Activated T-cell treated with anti-CD3 and anti-CD28 coated beads, Interleukin-2, amount 50 U/mL, for 72 hours (primary cell): ENCODE results near the gene UPP1. TPM values are rescaled to one million over a fixed set of nuclear protein-coding genes. Genes with fewer than 3 reads are reported as not detected.
"Not testable (repeated sequence)": the region's sequence is repeated elsewhere in the genome, so short reads cannot be mapped to it uniquely, and the experiment has no call there.

Experiments used
- ATAC-seq, 2 donors: fragments of 150-1000 bp; cut with Tn5 transposase; replicated peaks in 1 of 2; 2 replicates each; pipeline ENCODE4 v1.10.0; 2021; ENCODE audit warnings: moderate library complexity in 2 of 2, mild to moderate bottlenecking in 1 of 2
- DNase-seq, 2 donors: peaks; one replicate each; pipeline ENCODE4 v3.0.0; 2021 to 2022; ENCODE audit warnings: mixed read lengths in 1 of 2
- H3K27ac Mint-ChIP-seq: one replicate; pipeline ENCODE4 v1.8.0; 2022; ENCODE audit warnings: mild to moderate bottlenecking, moderate library complexity, mixed read lengths
- H3K27me3 Mint-ChIP-seq: one replicate; pipeline ENCODE4 v1.8.0; 2022; ENCODE audit warnings: low read depth, mixed read lengths
- H3K36me3 Mint-ChIP-seq, 2 donors: one replicate each; pipeline ENCODE4 v1.8.0; 2022; ENCODE audit warnings: mixed read lengths in 2 of 2, mild to moderate bottlenecking in 1 of 2; ENCODE audit not compliant: insufficient read depth in 2 of 2
- H3K4me1 Mint-ChIP-seq: one replicate; pipeline ENCODE4 v1.8.0; 2022; ENCODE audit warnings: low read depth, mixed read lengths
- H3K4me3 Mint-ChIP-seq, 2 donors: one replicate each; pipeline ENCODE4 v1.8.0; 2022; ENCODE audit warnings: mild to moderate bottlenecking in 2 of 2, mixed read lengths in 2 of 2, moderate library complexity in 2 of 2
- H3K9me3 Mint-ChIP-seq, 2 donors: one replicate each; pipeline ENCODE4 v1.8.0; 2022; ENCODE audit warnings: mixed read lengths in 2 of 2
- total RNA-seq, 2 donors: library from RNA; stranded (reverse); gene quantifications; one replicate each; pipeline ENCODE4 v1.2.3, GENCODE V29; 2022

Gene UPP1
- total RNA-seq, 2 donors from 2014 or later = 92.2 to 122 TPM

DNA sequence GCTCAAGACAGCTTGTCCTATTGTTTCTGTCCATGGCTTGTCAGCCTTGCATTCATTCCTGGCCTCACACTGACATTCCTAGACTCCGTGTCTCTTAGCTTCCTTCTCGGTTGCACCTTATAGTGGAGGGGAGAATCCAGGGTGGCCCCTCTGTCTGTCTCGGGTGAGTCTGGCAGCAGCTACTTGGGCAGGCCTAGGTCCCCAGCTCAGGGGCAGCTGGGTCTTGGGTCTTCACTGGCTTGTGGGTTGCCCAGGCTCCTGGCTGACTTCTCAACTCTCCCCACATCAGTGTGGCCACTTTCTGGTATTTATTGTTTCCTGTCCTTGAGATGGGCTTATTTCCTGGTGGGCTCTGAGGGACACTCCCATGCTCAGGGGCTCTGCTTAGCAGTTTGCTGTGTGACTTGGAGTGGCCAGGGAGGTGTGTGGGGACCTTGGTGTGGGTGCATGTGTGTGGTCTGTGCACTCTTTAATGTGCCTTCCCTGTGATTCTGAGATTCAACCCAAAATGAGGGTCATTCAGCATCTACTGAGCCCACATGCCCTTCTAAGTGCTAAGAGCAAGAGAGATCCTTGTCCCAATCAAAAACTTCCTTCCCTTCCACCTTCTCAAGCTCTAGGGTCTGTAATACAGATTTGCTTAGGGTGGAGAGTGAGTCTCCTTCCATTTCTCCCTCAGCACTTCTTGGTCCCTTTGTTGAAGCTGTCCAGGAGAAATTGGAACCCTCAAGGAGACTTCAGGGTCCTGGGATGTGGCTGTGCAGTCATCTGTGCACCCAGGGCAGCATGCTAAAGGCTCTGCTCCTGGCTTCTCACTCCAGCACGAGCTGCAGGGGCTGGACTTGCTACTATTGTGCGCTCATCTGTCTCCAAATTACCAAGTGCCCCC lies 20.1 kb downstream of the UPP1 start:
- no peak for DNase-seq
- Mint-ChIP-seq H3K27me3 (no peaks in the 10 kb centered on the region), H3K9me3 (no peaks in the 10 kb centered on the region), H3K36me3 (peaks cover 5 to 15% of the 10 kb centered on the region in 2 donors), H3K4me3 (no peak overlapping the region), H3K4me1 (peaks cover 11% of the 10 kb centered on the region), H3K27ac (peak overlapping the region; percentile 20)
- ATAC-seq = peak; percentile 4 to 10

DNA sequence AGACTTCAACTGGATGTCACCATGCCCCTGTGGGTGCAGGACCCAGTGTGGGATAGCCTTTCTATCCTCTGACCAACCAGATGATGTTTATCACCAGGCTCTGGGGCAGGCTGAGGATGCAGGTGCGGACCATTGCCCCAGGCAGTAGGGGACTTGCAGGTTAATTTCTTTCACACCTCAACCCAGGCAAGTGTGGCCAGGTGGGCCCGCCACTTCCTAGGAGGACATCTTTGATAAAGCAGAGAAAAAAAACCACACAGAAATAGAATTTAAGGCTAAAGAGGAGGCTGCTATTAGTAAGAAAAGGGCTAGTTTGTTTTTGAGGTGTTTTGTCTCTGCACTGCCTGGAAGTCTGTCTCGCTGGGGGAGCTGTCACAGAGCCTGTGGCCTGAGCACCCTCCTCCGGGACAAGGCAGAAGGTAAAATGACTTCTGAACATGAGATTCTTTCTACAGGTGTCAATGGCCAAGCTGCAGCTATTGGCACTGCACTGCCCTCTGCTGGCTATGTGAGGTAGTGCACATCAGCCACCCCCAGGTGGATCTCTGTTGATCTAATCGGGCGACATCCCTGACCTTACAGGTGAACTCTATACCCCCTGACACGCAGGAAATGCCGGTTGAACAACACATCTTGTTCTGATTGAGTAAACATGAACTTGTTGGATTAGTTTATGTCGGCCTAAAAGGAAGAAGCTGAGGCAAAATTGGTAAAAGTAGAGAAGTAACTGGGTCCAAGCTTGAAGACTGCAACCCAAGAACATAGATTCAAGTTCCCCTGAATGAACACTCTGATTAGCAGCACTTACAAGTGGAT lies 21.0 kb downstream of the UPP1 start:
- Mint-ChIP-seq H3K27me3 (no peaks in the 10 kb centered on the region), H3K4me1 (peaks cover 11% of the 10 kb centered on the region), H3K27ac (peak overlapping the region; percentile 20), H3K4me3 (no peak overlapping the region), H3K9me3 (no peaks in the 10 kb centered on the region), H3K36me3 (peaks cover 3 to 9% of the 10 kb centered on the region in 2 donors)
- DNase-seq (peak; percentile 83 to 90), ATAC-seq (peak; percentile 81 to 84)

- Mint-ChIP-seq H3K27ac (no peak overlapping the region), H3K9me3 (no peaks in the 10 kb centered on the region), H3K4me1 (peaks cover 11% of the 10 kb centered on the region), H3K36me3 (peaks cover 3 to 8% of the 10 kb centered on the region in 2 donors), H3K4me3 (no peak overlapping the region), H3K27me3 (no peaks in the 10 kb centered on the region)
- DNase-seq = no peak
- no peak for ATAC-seq
These were observed 21.8 kb downstream of the UPP1 start for GRCh38 chr7:48110868-48111267.

DNA sequence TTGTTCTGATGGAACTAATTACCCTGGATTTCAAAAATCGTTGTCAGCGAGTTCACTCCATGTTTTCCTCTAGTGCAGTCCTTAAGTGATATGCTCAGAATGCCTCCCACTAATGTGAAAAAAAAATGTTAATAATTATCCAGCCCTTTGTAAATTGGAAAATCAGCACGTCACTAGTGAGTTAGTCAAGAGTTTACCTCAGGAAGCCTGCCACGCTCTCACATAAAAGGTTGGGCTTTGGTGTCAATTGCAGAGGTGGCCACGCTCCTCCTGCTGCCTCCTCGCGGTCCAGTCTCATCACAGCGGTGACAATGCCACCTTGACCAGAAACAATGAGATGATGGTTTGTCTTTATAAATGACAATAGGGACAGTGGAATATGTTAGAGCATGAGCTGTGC lies 22.5 kb downstream of the UPP1 start:
- H3K9me3 Mint-ChIP-seq = no peaks in the 10 kb centered on the region
- DNase-seq = no peak
- peaks cover 11% of the 10 kb centered on the region for H3K4me1 Mint-ChIP-seq
- no peak overlapping the region for H3K4me3 Mint-ChIP-seq
- no peak for ATAC-seq
- H3K27ac Mint-ChIP-seq = no peak overlapping the region
- H3K36me3 Mint-ChIP-seq = peaks cover under 1 to 7% of the 10 kb centered on the region in 2 donors
- no peaks in the 10 kb centered on the region for H3K27me3 Mint-ChIP-seq

DNA sequence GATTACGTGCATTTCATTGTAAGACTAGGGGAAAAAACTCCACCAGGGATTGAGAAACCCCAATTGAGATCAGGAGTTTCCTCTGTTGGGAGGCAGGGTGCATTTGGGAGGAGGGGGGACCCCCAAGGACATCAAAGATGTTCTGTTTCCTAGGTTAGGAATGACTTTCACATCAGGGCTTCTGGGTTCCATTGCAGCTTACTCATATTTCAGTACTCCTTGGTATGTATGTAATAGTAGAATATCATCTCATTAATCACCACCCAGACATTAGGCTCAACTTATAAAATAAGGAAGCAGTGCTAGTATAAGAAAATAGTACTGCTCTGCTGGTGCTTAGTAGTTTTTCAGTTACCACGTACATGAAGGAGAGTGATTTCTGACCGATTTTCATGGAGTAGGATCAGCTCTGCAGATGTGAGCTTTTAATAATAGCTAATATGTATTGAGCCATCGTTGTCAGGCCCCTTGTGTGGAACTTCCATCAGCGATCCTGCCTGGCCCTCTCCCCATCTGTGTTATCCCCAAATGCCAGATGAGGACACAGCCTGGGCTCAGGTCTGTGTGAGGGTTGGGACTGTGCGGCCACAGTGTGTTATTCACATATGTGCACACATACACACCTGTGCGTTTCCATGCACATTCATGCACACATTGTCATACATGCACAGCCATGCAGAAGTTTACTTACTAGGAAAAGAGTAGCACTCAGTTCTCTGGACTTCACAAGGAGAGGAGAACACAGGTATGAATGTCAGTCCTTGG lies 23.5 kb downstream of the UPP1 start:
- Mint-ChIP-seq H3K4me3 (no peak overlapping the region), H3K27ac (no peak overlapping the region), H3K36me3 (peaks cover 0 to 3% of the 10 kb centered on the region in 2 donors), H3K9me3 (no peaks in the 10 kb centered on the region), H3K27me3 (no peaks in the 10 kb centered on the region), H3K4me1 (peaks cover 11% of the 10 kb centered on the region)
- ATAC-seq (no peak), DNase-seq (no peak)

GRCh38 chr7:48113275-48113674 lies 24.2 kb downstream of the UPP1 start:
- H3K27me3 Mint-ChIP-seq = no peaks in the 10 kb centered on the region

DNA sequence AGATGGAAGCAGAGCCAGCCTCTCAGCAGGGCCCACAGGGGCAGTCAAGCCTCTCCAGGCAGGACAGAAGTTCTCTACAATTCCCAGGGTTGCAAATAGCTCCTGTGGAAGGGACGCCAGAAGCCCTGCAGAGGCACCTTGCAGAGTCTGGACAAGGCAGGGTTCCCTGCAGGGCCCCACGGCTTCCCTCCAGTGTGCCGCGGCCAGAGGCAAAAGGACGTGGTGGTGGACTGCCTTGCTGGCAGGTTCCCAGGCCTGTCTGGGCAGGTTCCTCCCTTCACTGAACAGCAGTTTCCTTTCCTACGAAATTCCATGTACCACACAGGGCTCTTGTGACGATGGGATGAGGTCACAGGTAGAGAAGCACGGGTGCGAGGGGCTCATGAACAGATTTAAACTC lies 25.1 kb downstream of the UPP1 start:
- H3K27ac Mint-ChIP-seq = no peak overlapping the region
- no peak for ATAC-seq
- no peaks in the 10 kb centered on the region for H3K36me3 Mint-ChIP-seq
- no peaks in the 10 kb centered on the region for H3K9me3 Mint-ChIP-seq
- H3K4me3 Mint-ChIP-seq = no peak overlapping the region
- H3K27me3 Mint-ChIP-seq = no peaks in the 10 kb centered on the region
- peaks cover 11% of the 10 kb centered on the region for H3K4me1 Mint-ChIP-seq
- DNase-seq = no peak

More at GRCh38 chr7:48113275-48113674, 24.2 kb downstream of the UPP1 start:
- no peaks in the 10 kb centered on the region for H3K9me3 Mint-ChIP-seq
- peaks cover 11% of the 10 kb centered on the region for H3K4me1 Mint-ChIP-seq
- no peaks in the 10 kb centered on the region for H3K36me3 Mint-ChIP-seq
- ATAC-seq (no peak), DNase-seq (no peak)
- H3K27ac Mint-ChIP-seq = no peak overlapping the region
- H3K4me3 Mint-ChIP-seq = no peak overlapping the region

DNA sequence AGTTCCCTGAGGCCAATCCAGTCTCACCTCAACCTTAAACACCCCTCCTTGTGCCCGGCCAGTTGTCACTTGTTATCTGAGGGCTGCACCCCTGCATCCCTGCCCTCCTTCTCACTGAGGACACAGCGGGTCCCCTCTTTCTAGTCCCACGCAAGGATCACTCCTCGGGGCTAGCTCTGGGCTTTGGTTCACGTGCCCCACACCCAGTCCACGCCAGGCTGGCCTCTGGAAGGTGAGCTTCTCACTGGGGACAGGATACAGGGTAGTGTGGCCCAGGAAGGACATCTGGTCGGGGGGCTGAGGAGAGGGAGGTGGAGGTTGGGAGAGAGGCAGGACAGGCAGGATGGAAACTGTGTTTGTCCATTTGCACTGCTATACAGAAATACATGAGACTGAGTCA lies 25.5 kb downstream of the UPP1 start:
- Mint-ChIP-seq H3K27ac (no peak overlapping the region), H3K36me3 (no peaks in the 10 kb centered on the region), H3K4me3 (no peak overlapping the region), H3K4me1 (peaks cover 10% of the 10 kb centered on the region), H3K9me3 (no peaks in the 10 kb centered on the region), H3K27me3 (no peaks in the 10 kb centered on the region)
- DNase-seq = no peak
- ATAC-seq = no peak

- no peak overlapping the region for H3K27ac Mint-ChIP-seq
- H3K4me1 Mint-ChIP-seq = no peaks in the 10 kb centered on the region
- H3K4me3 Mint-ChIP-seq = no peak overlapping the region
- DNase-seq = no peak
- no peaks in the 10 kb centered on the region for H3K9me3 Mint-ChIP-seq
- no peaks in the 10 kb centered on the region for H3K36me3 Mint-ChIP-seq
- H3K27me3 Mint-ChIP-seq = no peaks in the 10 kb centered on the region
- no peak for ATAC-seq
These were observed 27.0 kb downstream of the UPP1 start for GRCh38 chr7:48116043-48116442.

DNA sequence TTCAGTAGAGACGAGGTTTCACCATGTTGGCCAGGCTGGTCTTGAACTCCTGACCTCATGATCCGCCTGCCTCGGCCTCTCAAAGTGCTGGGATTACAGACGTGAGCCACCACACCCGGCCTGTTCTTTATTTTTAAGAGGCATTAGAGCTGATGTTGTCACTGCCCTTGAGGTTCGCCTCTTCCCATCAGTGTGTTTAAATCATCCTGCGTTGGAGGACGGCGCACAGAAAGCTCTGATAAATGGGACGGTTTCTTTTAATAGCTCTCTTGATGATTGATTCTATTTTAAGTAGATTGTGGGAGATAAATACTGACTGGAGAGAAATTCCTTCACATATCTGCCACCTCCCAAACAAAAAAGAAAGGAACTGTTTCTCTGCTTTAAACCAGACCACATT lies 29.0 kb downstream of the UPP1 start:
- H3K36me3 Mint-ChIP-seq = no peaks in the 10 kb centered on the region
- no peak overlapping the region for H3K27ac Mint-ChIP-seq
- DNase-seq = no peak
- no peak overlapping the region for H3K4me3 Mint-ChIP-seq
- no peaks in the 10 kb centered on the region for H3K4me1 Mint-ChIP-seq
- ATAC-seq = no peak
- H3K27me3 Mint-ChIP-seq = peaks cover 6% of the 10 kb centered on the region
- no peaks in the 10 kb centered on the region for H3K9me3 Mint-ChIP-seq

DNA sequence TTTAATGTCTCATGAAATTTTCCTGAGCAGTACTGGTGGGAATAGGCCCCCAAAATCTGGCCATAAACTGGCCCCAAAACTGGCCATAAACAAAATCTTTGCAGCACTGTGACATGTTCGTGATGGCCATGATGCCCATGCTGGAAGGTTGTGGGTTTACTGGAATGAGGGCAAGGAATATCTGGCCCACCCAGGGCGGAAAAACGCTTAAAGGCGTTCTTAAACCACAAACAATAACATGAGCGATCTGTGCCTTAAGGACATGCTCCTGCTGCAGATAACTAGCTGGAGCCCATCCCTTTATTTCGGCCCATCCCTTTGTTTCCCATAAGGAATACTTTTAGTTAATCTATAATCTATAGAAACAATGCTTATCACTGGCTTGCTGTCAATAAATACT lies 31.5 kb downstream of the UPP1 start:
- H3K27ac Mint-ChIP-seq, H3K9me3 Mint-ChIP-seq, ATAC-seq, H3K36me3 Mint-ChIP-seq, DNase-seq, H3K4me3 Mint-ChIP-seq, H3K4me1 Mint-ChIP-seq, H3K27me3 Mint-ChIP-seq: not testable (repeated sequence)

DNA sequence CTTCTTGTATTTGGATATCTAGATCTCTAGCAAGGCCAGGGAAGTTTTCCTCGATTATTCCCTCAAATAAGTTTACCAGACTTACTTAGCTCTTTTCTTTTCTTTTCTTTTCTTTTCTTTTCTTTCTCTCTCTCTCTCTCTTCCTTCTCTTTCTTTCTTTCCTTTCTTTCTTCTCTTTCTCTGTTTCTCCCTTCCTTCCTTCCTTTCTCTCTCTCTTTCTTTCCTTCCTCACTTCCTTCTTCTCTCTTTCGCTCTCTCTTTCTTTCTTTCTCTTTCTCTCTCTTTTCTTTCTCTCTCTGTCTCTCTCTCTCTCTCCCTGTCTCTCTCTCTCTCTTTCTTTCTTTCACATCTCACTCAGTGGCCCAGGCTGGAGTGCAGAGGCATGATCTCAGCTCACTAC lies 37.0 kb downstream of the UPP1 start:
- H3K4me3 Mint-ChIP-seq = no peak overlapping the region
- ATAC-seq (no peak), DNase-seq (no peak)
- H3K36me3 Mint-ChIP-seq = peaks cover 6 to 8% of the 10 kb centered on the region in 2 donors
- peaks cover 22% of the 10 kb centered on the region for H3K27me3 Mint-ChIP-seq
- H3K27ac Mint-ChIP-seq = no peak overlapping the region
- peaks cover 3 to 10% of the 10 kb centered on the region in 2 donors for H3K9me3 Mint-ChIP-seq
- H3K4me1 Mint-ChIP-seq = peaks cover 9% of the 10 kb centered on the region
